Neural progenitor cell (in vitro differentiated cells): Measurements from ENCODE around the gene PGPEP1. TPM values are rescaled to one million over a fixed set of nuclear protein-coding genes. Genes with fewer than 3 reads are reported as not detected.
A peak's percentile ranks its signal among the peaks of the same experiment; 100 is the strongest.
"Not testable (repeated sequence)": the region's sequence is repeated elsewhere in the genome, so short reads cannot be mapped to it uniquely, and the experiment has no call there.

Experiments used
- DNase-seq: peaks from one replicate; pipeline ENCODE4 v3.0.0-alpha.2; 2016; ENCODE audit warnings: low spot score
- H2AFZ ChIP-seq: fragments of 200-600 bp; sonication (generic); replicated peaks from 2 replicates; pipeline ENCODE4 v1.6.1; 2016; ENCODE audit warnings: antibody characterized with exemption
- H3F3A ChIP-seq: fragments of 200-600 bp; sonication (generic); 2 replicates; pipeline ENCODE4 v1.6.1; 2016; ENCODE audit warnings: antibody characterized with exemption, low read depth
- H3K27ac ChIP-seq: fragments of 200-600 bp; sonication (generic); 2 replicates; pipeline ENCODE4 v1.5.1; 2016; ENCODE audit warnings: mild to moderate bottlenecking
- H3K27me3 ChIP-seq: fragments of 200-600 bp; sonication (generic); 2 replicates; pipeline ENCODE4 v1.6.1; 2016; ENCODE audit warnings: mild to moderate bottlenecking, moderate library complexity
- H3K36me3 ChIP-seq: fragments of 200-600 bp; sonication (generic); 2 replicates; pipeline ENCODE4 v1.5.1; 2016
- H3K4me1 ChIP-seq: fragments of 200-600 bp; sonication (generic); 2 replicates; pipeline ENCODE4 v1.6.1; 2016; ENCODE audit warnings: mixed run types
- H3K4me2 ChIP-seq: fragments of 200-600 bp; sonication (generic); 2 replicates; pipeline ENCODE4 v1.6.1; 2016
- H3K4me3 ChIP-seq: fragments of 200-600 bp; sonication (generic); 2 replicates; pipeline ENCODE4 v1.5.1; 2016
- H3K79me2 ChIP-seq: fragments of 200-600 bp; sonication (generic); 2 replicates; pipeline ENCODE4 v1.6.1; 2016; ENCODE audit warnings: low read depth
- H3K9ac ChIP-seq: fragments of 200-600 bp; sonication (generic); 2 replicates; pipeline ENCODE4 v1.6.1; 2016
- H3K9me3 ChIP-seq: fragments of 200-600 bp; sonication (generic); 2 replicates; pipeline ENCODE4 v1.5.1; 2016; ENCODE audit warnings: low read depth
- H4K20me1 ChIP-seq: fragments of 200-600 bp; sonication (generic); 2 replicates; pipeline ENCODE4 v1.6.1; 2016; ENCODE audit warnings: low read depth
- H3K27ac Mint-ChIP-seq: 3 replicates; pipeline ENCODE4 v1.8.0; 2021; ENCODE audit warnings: mixed read lengths
- H3K27me3 Mint-ChIP-seq: 2 replicates; pipeline ENCODE4 v1.8.0; 2022; ENCODE audit warnings: low read depth, mild to moderate bottlenecking, inconsistent platforms, moderate library complexity, mixed read lengths; ENCODE audit not compliant: insufficient read depth
- H3K36me3 Mint-ChIP-seq: 3 replicates; pipeline ENCODE4 v1.8.0; 2021; ENCODE audit warnings: mixed read lengths
- H3K4me1 Mint-ChIP-seq: 3 replicates; pipeline ENCODE4 v1.8.0; 2021; ENCODE audit warnings: mixed read lengths
- H3K4me3 Mint-ChIP-seq: 3 replicates; pipeline ENCODE4 v1.8.0; 2021; ENCODE audit warnings: mild to moderate bottlenecking, moderate library complexity, mixed read lengths
- H3K9me3 Mint-ChIP-seq: 3 replicates; pipeline ENCODE4 v1.8.0; 2020; ENCODE audit warnings: mixed read lengths
- CTCF ChIP-seq: fragments of 200-600 bp; sonication (generic); IDR thresholded peaks from 2 replicates; pipeline ENCODE4 v1.5.1; 2017; ENCODE audit warnings: antibody characterized with exemption, mild to moderate bottlenecking
- EZH2 ChIP-seq: fragments of 200-600 bp; sonication (generic); IDR thresholded peaks from 2 replicates; pipeline ENCODE4 v1.6.1; 2017; ENCODE audit warnings: antibody characterized with exemption, mild to moderate bottlenecking, moderate library complexity
- EZH2phosphoT487 ChIP-seq: fragments of 200-600 bp; sonication (generic); IDR thresholded peaks from 2 replicates; pipeline ENCODE4 v1.6.1; 2017; ENCODE audit warnings: antibody characterized with exemption
- total RNA-seq: library from RNA; depleted of rRNA; stranded (reverse); fragments of >200 nt; gene quantifications from 2 replicates; pipeline ENCODE4 v1.2.3, GENCODE V29; 2015; ENCODE audit warnings: low replicate concordance

The PGPEP1 gene
- total RNA-seq, 1 donor from 2014 or later, result 2.1 TPM

GRCh38 chr19:18322759-18323460 lies 17.5 kb upstream of the PGPEP1 start, which contains the start of gene LSM4:
LSM4 (minus strand) TSS chr19:18323076; CDS start chr19:18323020, 56 bp downstream.
- Histone ChIP-seq H3K36me3 (no peaks in the 10 kb centered on the region), H3K4me3 (peak within 1 kb of the TSS; percentile 73), H3K9me3 (no peaks in the 10 kb centered on the region), H3K4me1 (peaks cover 19% of the 10 kb centered on the region), H3K27me3 (no peaks in the 10 kb centered on the region), H3K79me2 (peaks cover 49% of the 10 kb centered on the region), H4K20me1 (peaks cover 19% of the 10 kb centered on the region), H3K27ac (peak within 1 kb of the TSS; percentile 61), H2AFZ (peak within 1 kb of the TSS; percentile 42), H3K4me2 (peak within 1 kb of the TSS; percentile 91), H3F3A (peaks cover 28% of the 10 kb centered on the region), H3K9ac (peak within 1 kb of the TSS; percentile 77)
- TF ChIP-seq EZH2phosphoT487, result no peak
- peak; percentile 38 for TF ChIP-seq CTCF
- TF ChIP-seq EZH2, result no peak
- Mint-ChIP-seq H3K27ac (peak within 1 kb of the TSS; percentile 92), H3K36me3 (peaks cover 7% of the 10 kb centered on the region), H3K4me3 (peak within 1 kb of the TSS; percentile 85), H3K9me3 (no peaks in the 10 kb centered on the region), H3K27me3 (peaks cover 3% of the 10 kb centered on the region), H3K4me1 (peaks cover 34% of the 10 kb centered on the region)
- peak; percentile 100 for DNase-seq

- H3K27ac Mint-ChIP-seq, DNase-seq, H3K4me2 ChIP-seq, H3K27me3 Mint-ChIP-seq, H3K9me3 ChIP-seq, H3K36me3 ChIP-seq, H3K36me3 Mint-ChIP-seq, H2AFZ ChIP-seq, H3K4me3 ChIP-seq, H3K27me3 ChIP-seq, H3K9ac ChIP-seq, H3K27ac ChIP-seq, H3K9me3 Mint-ChIP-seq, H4K20me1 ChIP-seq: not testable (repeated sequence)
- Mint-ChIP-seq H3K4me3 (peak overlapping the region; percentile 85), H3K4me1 (peaks cover 44% of the 10 kb centered on the region)
- H3K4me1 ChIP-seq, result peaks cover 22% of the 10 kb centered on the region
- H3F3A ChIP-seq, result peaks cover 36% of the 10 kb centered on the region
- H3K79me2 ChIP-seq, result peaks cover 35% of the 10 kb centered on the region
These were observed 16.0 kb upstream of the PGPEP1 start for GRCh38 chr19:18324373-18324731.

- H3K9me3 Mint-ChIP-seq, result no peaks in the 10 kb centered on the region
- peaks cover 6% of the 10 kb centered on the region for H3K27me3 Mint-ChIP-seq
- peaks cover 33% of the 10 kb centered on the region for H3K4me1 Mint-ChIP-seq
These were observed 13.6 kb upstream of the PGPEP1 start for GRCh38 chr19:18326772-18327171.

More at GRCh38 chr19:18326772-18327171, 13.6 kb upstream of the PGPEP1 start:
- peaks cover 11% of the 10 kb centered on the region for H3K79me2 ChIP-seq
- no peaks in the 10 kb centered on the region for H3K27me3 ChIP-seq
- no peak for DNase-seq
- no peak overlapping the region for H3K27ac Mint-ChIP-seq
- peaks cover 13% of the 10 kb centered on the region for H3K4me1 ChIP-seq
- H3K27ac ChIP-seq, result no peak overlapping the region
- H3K9ac ChIP-seq, result no peak overlapping the region
- no peak overlapping the region for H3K4me3 Mint-ChIP-seq
- no peaks in the 10 kb centered on the region for H3K36me3 Mint-ChIP-seq
- peaks cover 38% of the 10 kb centered on the region for H3F3A ChIP-seq
- H4K20me1 ChIP-seq, result peaks cover under 1% of the 10 kb centered on the region
- no peak overlapping the region for H3K4me2 ChIP-seq
- TF ChIP-seq EZH2phosphoT487, result no peak
- no peak for TF ChIP-seq CTCF
- no peak for TF ChIP-seq EZH2
- H3K9me3 ChIP-seq, result no peaks in the 10 kb centered on the region
- no peak overlapping the region for H3K4me3 ChIP-seq
- H3K36me3 ChIP-seq, result no peaks in the 10 kb centered on the region
- no peak overlapping the region for H2AFZ ChIP-seq
